Body of pancreas (tissue), 4 donors: ENCODE measurements around the gene GNPDA2. TPM values are rescaled to one million over a fixed set of nuclear protein-coding genes. Genes with fewer than 3 reads are reported as not detected.

Experiments
- ATAC-seq: fragments of 150-250 bp; one replicate; pipeline ENCODE4 v1.9.1; 2016
- DNase-seq, 4 donors: peaks; one replicate each; pipeline ENCODE4 v3.0.0-alpha.2; 2019
- H3K27ac ChIP-seq, 4 donors: fragments of 200-600 bp; sonication (generic); 1 replicate in 3 of 4; 2 replicates in 1 of 4; pipeline versions ENCODE4 v1.5.1 to v1.6.1; 2016 to 2019; ENCODE audit warnings: mild to moderate bottlenecking in 1 of 4, mixed read lengths in 1 of 4, moderate library complexity in 1 of 4
- H3K27me3 ChIP-seq, 2 donors: fragments of 200-600 bp; sonication (generic); one replicate each; pipeline ENCODE4 v1.6.0; 2016; ENCODE audit warnings: mild to moderate bottlenecking in 1 of 2
- H3K36me3 ChIP-seq, 2 donors: fragments of 200-600 bp; sonication (generic); replicated peaks in 1 of 2; 2 replicates each; pipeline ENCODE4 v1.5.1; 2016; ENCODE audit warnings: low read depth in 2 of 2; ENCODE audit not compliant: insufficient read depth in 1 of 2
- H3K4me1 ChIP-seq: fragments of 200-600 bp; sonication (generic); one replicate; pipeline ENCODE4 v1.6.0; 2016
- H3K4me3 ChIP-seq, 2 donors: fragments of 200-600 bp; sonication (generic); 1 replicate in 1 of 2; 2 replicates in 1 of 2; pipeline ENCODE4 v1.5.1; 2016 to 2019
- H3K9me3 ChIP-seq, 3 donors: fragments of 200-600 bp; sonication (generic); 1 replicate in 2 of 3; 2 replicates in 1 of 3; pipeline ENCODE4 v1.5.1; 2016
- POLR2A ChIP-seq, 3 donors: fragments of 450-650 bp; IDR thresholded peaks; one replicate each; pipeline ENCODE4 v1.6.1; 2016; ENCODE audit warnings: antibody characterized with exemption in 3 of 3, mild to moderate bottlenecking in 2 of 3
- WGBS, 2 donors: methylation state at CpG; one replicate each; pipeline ENCODE4 v1.1.5; 2017; 5-methylcytosine and 5-hydroxymethylcytosine counted together
- intact Hi-C: fragments of 100-400 bp; cut with DNase I; formaldehyde crosslinking; loops from one replicate; pipeline ENCODE4 v1.15.1; 2023
- total RNA-seq, 2 donors: library from RNA; depleted of rRNA; stranded (reverse); fragments of >200 nt; gene quantifications; one replicate each; pipeline ENCODE4 v1.1.0, GENCODE V29; 2016
- TF ChIP-seq, protein P1 (sequence below), 7 experiments: fragments of 450-650 bp in 4 of 7; fragments of 200-600 bp in 3 of 7; sonication (generic) in 3 of 7; IDR thresholded peaks; one replicate each; pipeline ENCODE4 v1.5.1; 2016 to 2019; ENCODE audit warnings: antibody characterized with exemption in 7 of 7

The GNPDA2 gene
- total RNA-seq, 2 donors from 2014 or later = 8.6 to 17.6 TPM

- peaks cover 32% of the 10 kb centered on the region for H3K4me1 ChIP-seq
- H3K36me3 ChIP-seq = no peaks in the 10 kb centered on the region
- peak; percentile 98 for ATAC-seq
- 0 to 1% methylated on average over 12 to 57 of the region's 57 CpGs for WGBS, 2 donors
- H3K4me3 ChIP-seq = peak within 1 kb of the TSS; percentile 61 to 75
- DNase-seq = peak; percentile 89 to 91 (median 90)
- H3K27ac ChIP-seq = peak within 1 kb of the TSS; percentile 73 to 95 (median 91)
- H3K9me3 ChIP-seq = no peaks in the 10 kb centered on the region
- intact Hi-C loops = no loop called here
- TF ChIP-seq, protein P1, sequence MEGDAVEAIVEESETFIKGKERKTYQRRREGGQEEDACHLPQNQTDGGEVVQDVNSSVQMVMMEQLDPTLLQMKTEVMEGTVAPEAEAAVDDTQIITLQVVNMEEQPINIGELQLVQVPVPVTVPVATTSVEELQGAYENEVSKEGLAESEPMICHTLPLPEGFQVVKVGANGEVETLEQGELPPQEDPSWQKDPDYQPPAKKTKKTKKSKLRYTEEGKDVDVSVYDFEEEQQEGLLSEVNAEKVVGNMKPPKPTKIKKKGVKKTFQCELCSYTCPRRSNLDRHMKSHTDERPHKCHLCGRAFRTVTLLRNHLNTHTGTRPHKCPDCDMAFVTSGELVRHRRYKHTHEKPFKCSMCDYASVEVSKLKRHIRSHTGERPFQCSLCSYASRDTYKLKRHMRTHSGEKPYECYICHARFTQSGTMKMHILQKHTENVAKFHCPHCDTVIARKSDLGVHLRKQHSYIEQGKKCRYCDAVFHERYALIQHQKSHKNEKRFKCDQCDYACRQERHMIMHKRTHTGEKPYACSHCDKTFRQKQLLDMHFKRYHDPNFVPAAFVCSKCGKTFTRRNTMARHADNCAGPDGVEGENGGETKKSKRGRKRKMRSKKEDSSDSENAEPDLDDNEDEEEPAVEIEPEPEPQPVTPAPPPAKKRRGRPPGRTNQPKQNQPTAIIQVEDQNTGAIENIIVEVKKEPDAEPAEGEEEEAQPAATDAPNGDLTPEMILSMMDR (IDR thresholded peaks at IDR 0.05) = no peak
- peak; percentile 45 to 82 (median 82) for TF ChIP-seq POLR2A (IDR thresholded peaks at IDR 0.05)
- no peaks in the 10 kb centered on the region for H3K27me3 ChIP-seq
Measured at GRCh38 chr4:44678094-44679041, 48.0 kb downstream of the GNPDA2 start, which contains the start of gene GUF1. Gene GUF1 (plus strand): TSS chr4:44678420. CDS start chr4:44678623, 203 bp downstream.

GRCh38 chr4:44675366-44675765, 51.0 kb downstream of the GNPDA2 start:
- 48 to 69% methylated on average over 5 of the region's 5 CpGs for WGBS, 2 donors
- no peak for TF ChIP-seq POLR2A (IDR thresholded peaks at IDR 0.05)
- TF ChIP-seq, protein P1 (IDR thresholded peaks at IDR 0.05) = no peak
- ATAC-seq = no peak

GRCh38 chr4:44674471-44674870, 51.9 kb downstream of the GNPDA2 start:
- WGBS, 2 donors = 49 to 67% methylated on average over 1 of the region's 1 CpG
- H3K9me3 ChIP-seq = no peaks in the 10 kb centered on the region
- no peak for DNase-seq
- H3K36me3 ChIP-seq = no peaks in the 10 kb centered on the region
- H3K27ac ChIP-seq = no peak overlapping the region
- intact Hi-C loops = no loop called here
- no peak for ATAC-seq
- H3K27me3 ChIP-seq = no peaks in the 10 kb centered on the region
- TF ChIP-seq, protein P1 (IDR thresholded peaks at IDR 0.05) = no peak
- TF ChIP-seq POLR2A (IDR thresholded peaks at IDR 0.05) = no peak
- H3K4me3 ChIP-seq = no peak overlapping the region
- peaks cover 13% of the 10 kb centered on the region for H3K4me1 ChIP-seq

More at GRCh38 chr4:44675366-44675765, 51.0 kb downstream of the GNPDA2 start:
- no peak for DNase-seq
- Histone ChIP-seq H3K27me3 (no peaks in the 10 kb centered on the region), H3K27ac (no peak overlapping the region), H3K36me3 (no peaks in the 10 kb centered on the region), H3K9me3 (no peaks in the 10 kb centered on the region), H3K4me3 (no peak overlapping the region), H3K4me1 (peaks cover 21% of the 10 kb centered on the region)
- intact Hi-C loops = no loop called here

- Histone ChIP-seq H3K27me3 (no peaks in the 10 kb centered on the region), H3K27ac (no peak overlapping the region), H3K4me3 (no peak overlapping the region), H3K4me1 (no peaks in the 10 kb centered on the region), H3K36me3 (no peaks in the 10 kb centered on the region), H3K9me3 (no peaks in the 10 kb centered on the region)
- WGBS, 2 donors = 80 to 85% methylated on average over 3 of the region's 3 CpGs
- DNase-seq (no peak), ATAC-seq (no peak)
- intact Hi-C loops = no loop called here
- TF ChIP-seq POLR2A (IDR thresholded peaks at IDR 0.05) = no peak
Measured at GRCh38 chr4:44671636-44672035, 54.7 kb downstream of the GNPDA2 start.

DNA sequence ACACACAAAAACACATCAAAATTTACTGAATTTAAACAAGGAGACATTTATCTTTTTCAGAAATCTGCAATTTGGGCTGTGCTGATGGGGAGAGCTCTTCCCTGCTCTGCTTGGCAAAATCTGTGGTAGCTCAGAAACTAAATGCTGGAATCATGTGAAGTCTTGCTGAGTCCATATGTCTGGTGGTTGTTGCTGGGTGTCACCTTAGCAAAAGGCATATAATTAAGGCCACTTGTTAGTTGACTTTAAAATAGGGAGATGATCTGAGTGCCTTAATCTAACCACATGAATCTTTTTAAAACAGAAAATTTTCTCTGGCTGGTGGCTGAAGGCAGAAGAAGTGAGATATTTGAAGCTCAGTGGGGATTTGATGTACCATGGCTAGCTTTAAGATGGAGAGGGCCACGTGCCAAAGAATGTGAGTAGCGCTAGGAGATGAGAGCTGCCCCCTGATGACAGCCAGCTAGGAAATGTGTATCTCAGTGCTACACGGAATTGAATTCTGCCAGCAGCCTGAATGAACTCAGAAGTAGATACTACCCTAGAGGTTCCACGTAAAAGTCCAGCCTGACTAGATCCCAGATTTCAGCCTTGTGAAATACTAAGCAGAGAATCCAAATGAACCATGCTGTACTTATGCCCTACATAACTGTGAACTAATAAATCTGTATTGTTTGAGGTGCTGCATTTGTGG, 55.7 kb downstream of the GNPDA2 start:
- TF ChIP-seq POLR2A (IDR thresholded peaks at IDR 0.05) = no peak
- Histone ChIP-seq H3K9me3 (no peaks in the 10 kb centered on the region), H3K36me3 (no peaks in the 10 kb centered on the region), H3K4me3 (no peak overlapping the region), H3K27ac (no peak overlapping the region), H3K27me3 (no peaks in the 10 kb centered on the region), H3K4me1 (no peaks in the 10 kb centered on the region)
- intact Hi-C loops = no loop called here
- WGBS, 2 donors = 62 to 70% methylated on average over 4 of the region's 4 CpGs
- DNase-seq (no peak), ATAC-seq (no peak)
